ENCODE results near the gene IYD. TPM values are rescaled to one million over a fixed set of nuclear protein-coding genes. Genes with fewer than 3 reads are reported as not detected.

The IYD gene
- total and polyA plus RNA-seq, 10 of the 15 experiments (the other 5 are each of a cell fraction or from before 2014, with no cell fraction given) = 0.07 TPM; not detected in 9

DNA sequence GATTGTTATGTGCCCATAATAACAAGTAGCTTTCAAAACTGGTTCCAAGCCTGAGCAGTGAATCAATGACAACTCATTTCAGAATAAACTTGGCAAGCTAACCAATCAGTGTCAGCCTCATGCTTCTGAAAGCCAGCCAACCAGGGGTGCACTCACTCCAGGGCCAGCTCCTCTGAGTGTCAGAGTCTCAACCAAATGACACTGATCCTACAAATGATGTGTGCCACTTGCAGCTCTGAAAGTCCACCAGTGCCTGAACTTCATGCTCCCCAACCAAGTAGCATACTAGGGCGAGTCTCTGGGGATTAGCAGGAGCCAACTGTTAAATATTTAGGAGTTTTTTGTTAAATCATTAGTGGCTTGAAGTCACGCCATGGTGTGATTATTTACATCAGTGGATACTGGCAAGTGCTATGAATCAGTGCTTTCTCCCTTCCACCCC, 4.5 kb downstream of the IYD start:
- ATAC-seq = peak; percentile 57

More for the DNA sequence above, 4.5 kb downstream of the IYD start:
- H3K9ac ChIP-seq (ENCODE audit: control insufficient read depth, insufficient read depth, low read length) = no peak overlapping the region
- no peak overlapping the region for H3K27ac ChIP-seq (ENCODE audit: control insufficient read depth, insufficient read depth)
- DNase-seq (ENCODE audit: low read depth, low spot score) (no peak), FAIRE-seq (no peak)
- no peaks in the 10 kb centered on the region for H3K36me3 ChIP-seq (ENCODE audit: control insufficient read depth in 2 of 2, insufficient read depth in 2 of 2, low read length in 1 of 2)
- ChIA-PET CTCF (no interaction called here), SMC1A (ENCODE audit: uncharacterized antibody, unreplicated experiment) (interaction anchor here (1.0 kb wide), 1 partner anchor 294 kb away, joined by 3 read pairs; no protein-coding TSS in a partner anchor), POLR2A (no interaction called here), RAD21 (ENCODE audit: unreplicated experiment) (interaction anchor here (1.0 kb wide), 1 partner anchor 21 kb away, joined by 3 read pairs; no protein-coding TSS in a partner anchor)
- TF ChIP-seq ZNF274 (IDR thresholded peaks at IDR 0.05; ENCODE audit: insufficient read depth, insufficient read length) (no peak), SREBF1 (IDR thresholded peaks at IDR 0.05; ENCODE audit: low read length) (no peak), CHD1 (IDR thresholded peaks at IDR 0.05; ENCODE audit: low read depth, low read length) (no peak), USF2 (IDR thresholded peaks at IDR 0.05; ENCODE audit: borderline replicate concordance, low read depth, low read length) (no peak), RCOR1 (conservative IDR thresholded peaks at IDR 0.05; ENCODE audit: low read depth, low read length) (no peak), YBX1 (IDR thresholded peaks at IDR 0.05) (no peak), CREM (IDR thresholded peaks at IDR 0.05; ENCODE audit: low read depth) (no peak), PML (IDR thresholded peaks at IDR 0.05; ENCODE audit: low read length) (no peak), RAD51 (IDR thresholded peaks at IDR 0.05) (no peak), ELK1 (IDR thresholded peaks at IDR 0.05; ENCODE audit: low read depth, low read length) (no peak), SMARCA5 (IDR thresholded peaks at IDR 0.05) (no peak)
- TF ChIP-seq, protein P1, sequence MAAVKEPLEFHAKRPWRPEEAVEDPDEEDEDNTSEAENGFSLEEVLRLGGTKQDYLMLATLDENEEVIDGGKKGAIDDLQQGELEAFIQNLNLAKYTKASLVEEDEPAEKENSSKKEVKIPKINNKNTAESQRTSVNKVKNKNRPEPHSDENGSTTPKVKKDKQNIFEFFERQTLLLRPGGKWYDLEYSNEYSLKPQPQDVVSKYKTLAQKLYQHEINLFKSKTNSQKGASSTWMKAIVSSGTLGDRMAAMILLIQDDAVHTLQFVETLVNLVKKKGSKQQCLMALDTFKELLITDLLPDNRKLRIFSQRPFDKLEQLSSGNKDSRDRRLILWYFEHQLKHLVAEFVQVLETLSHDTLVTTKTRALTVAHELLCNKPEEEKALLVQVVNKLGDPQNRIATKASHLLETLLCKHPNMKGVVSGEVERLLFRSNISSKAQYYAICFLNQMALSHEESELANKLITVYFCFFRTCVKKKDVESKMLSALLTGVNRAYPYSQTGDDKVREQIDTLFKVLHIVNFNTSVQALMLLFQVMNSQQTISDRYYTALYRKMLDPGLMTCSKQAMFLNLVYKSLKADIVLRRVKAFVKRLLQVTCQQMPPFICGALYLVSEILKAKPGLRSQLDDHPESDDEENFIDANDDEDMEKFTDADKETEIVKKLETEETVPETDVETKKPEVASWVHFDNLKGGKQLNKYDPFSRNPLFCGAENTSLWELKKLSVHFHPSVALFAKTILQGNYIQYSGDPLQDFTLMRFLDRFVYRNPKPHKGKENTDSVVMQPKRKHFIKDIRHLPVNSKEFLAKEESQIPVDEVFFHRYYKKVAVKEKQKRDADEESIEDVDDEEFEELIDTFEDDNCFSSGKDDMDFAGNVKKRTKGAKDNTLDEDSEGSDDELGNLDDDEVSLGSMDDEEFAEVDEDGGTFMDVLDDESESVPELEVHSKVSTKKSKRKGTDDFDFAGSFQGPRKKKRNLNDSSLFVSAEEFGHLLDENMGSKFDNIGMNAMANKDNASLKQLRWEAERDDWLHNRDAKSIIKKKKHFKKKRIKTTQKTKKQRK (IDR thresholded peaks at IDR 0.05; ENCODE audit: low read depth, low read length) = no peak
- TF ChIP-seq, protein P2, sequence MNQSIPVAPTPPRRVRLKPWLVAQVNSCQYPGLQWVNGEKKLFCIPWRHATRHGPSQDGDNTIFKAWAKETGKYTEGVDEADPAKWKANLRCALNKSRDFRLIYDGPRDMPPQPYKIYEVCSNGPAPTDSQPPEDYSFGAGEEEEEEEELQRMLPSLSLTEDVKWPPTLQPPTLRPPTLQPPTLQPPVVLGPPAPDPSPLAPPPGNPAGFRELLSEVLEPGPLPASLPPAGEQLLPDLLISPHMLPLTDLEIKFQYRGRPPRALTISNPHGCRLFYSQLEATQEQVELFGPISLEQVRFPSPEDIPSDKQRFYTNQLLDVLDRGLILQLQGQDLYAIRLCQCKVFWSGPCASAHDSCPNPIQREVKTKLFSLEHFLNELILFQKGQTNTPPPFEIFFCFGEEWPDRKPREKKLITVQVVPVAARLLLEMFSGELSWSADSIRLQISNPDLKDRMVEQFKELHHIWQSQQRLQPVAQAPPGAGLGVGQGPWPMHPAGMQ (IDR thresholded peaks at IDR 0.05; ENCODE audit: borderline replicate concordance) = no peak
- TF ChIP-seq, protein P3, sequence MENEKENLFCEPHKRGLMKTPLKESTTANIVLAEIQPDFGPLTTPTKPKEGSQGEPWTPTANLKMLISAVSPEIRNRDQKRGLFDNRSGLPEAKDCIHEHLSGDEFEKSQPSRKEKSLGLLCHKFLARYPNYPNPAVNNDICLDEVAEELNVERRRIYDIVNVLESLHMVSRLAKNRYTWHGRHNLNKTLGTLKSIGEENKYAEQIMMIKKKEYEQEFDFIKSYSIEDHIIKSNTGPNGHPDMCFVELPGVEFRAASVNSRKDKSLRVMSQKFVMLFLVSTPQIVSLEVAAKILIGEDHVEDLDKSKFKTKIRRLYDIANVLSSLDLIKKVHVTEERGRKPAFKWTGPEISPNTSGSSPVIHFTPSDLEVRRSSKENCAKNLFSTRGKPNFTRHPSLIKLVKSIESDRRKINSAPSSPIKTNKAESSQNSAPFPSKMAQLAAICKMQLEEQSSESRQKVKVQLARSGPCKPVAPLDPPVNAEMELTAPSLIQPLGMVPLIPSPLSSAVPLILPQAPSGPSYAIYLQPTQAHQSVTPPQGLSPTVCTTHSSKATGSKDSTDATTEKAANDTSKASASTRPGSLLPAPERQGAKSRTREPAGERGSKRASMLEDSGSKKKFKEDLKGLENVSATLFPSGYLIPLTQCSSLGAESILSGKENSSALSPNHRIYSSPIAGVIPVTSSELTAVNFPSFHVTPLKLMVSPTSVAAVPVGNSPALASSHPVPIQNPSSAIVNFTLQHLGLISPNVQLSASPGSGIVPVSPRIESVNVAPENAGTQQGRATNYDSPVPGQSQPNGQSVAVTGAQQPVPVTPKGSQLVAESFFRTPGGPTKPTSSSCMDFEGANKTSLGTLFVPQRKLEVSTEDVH (IDR thresholded peaks at IDR 0.05; ENCODE audit: low read depth, partially characterized antibody) = no peak
- H3K4me2 ChIP-seq (ENCODE audit: control insufficient read depth, insufficient read depth) = no peak overlapping the region
- no peaks in the 10 kb centered on the region for H3K4me1 ChIP-seq (ENCODE audit: control insufficient read depth, insufficient read depth, low read length)
- intact Hi-C loops (cut with micrococcal nuclease; ENCODE audit: unreplicated experiment) = no loop called here
- no peak overlapping the region for H2AFZ ChIP-seq (ENCODE audit: control insufficient read depth, low read depth, low read length)
- no peak overlapping the region for H3K4me3 ChIP-seq
- no peaks in the 10 kb centered on the region for H3K79me2 ChIP-seq (ENCODE audit: control insufficient read depth, insufficient read depth, low read length)
- no peaks in the 10 kb centered on the region for H4K20me1 ChIP-seq (ENCODE audit: control insufficient read depth, insufficient read depth)
- BruUV-seq (replicated peaks) = no TSS peak
- in situ Hi-C loops (cut with MboI) = no loop called here
- H3K9me3 ChIP-seq (replicated peaks; ENCODE audit: control insufficient read depth, insufficient read depth, low read length) = no peaks in the 10 kb centered on the region
- H3K27me3 ChIP-seq (replicated peaks in 1 of 2; ENCODE audit: control insufficient read depth in 2 of 2, insufficient read depth in 2 of 2, low read length in 1 of 2) = peaks cover 2 to 4% of the 10 kb centered on the region in 2 experiments; a peak in 2 of 4 replicates
- WGBS (ENCODE audit: insufficient coverage, insufficient replicate concordance, low lambda C conversion rate, missing lambda C conversion rate) = 5% methylated on average over 2 of the region's 2 CpGs
